ENCODE data around the gene KASH5. TPM values are rescaled to one million over a fixed set of nuclear protein-coding genes. Genes with fewer than 3 reads are reported as not detected.
"Not testable (repeated sequence)": the region's sequence is repeated elsewhere in the genome, so short reads cannot be mapped to it uniquely, and the experiment has no call there.

KASH5 gene
- total RNA-seq, 1 donor from 2014 or later = not detected

GRCh38 chr19:49447485-49448431 lies 59.7 kb downstream of the KASH5 start:
- FAIRE-seq = no peak
- DNase-seq (ENCODE audit: low spot score in 2 of 2) = no peak

- no peak for DNase-seq (ENCODE audit: low spot score in 2 of 2)
- FAIRE-seq = no peak
These were observed 60.4 kb downstream of the KASH5 start for GRCh38 chr19:49448432-49448786.

GRCh38 chr19:49450405-49450804 lies 62.4 kb downstream of the KASH5 start:
- DNase-seq (ENCODE audit: low spot score in 2 of 2) = no peak
- no peak for FAIRE-seq

DNA sequence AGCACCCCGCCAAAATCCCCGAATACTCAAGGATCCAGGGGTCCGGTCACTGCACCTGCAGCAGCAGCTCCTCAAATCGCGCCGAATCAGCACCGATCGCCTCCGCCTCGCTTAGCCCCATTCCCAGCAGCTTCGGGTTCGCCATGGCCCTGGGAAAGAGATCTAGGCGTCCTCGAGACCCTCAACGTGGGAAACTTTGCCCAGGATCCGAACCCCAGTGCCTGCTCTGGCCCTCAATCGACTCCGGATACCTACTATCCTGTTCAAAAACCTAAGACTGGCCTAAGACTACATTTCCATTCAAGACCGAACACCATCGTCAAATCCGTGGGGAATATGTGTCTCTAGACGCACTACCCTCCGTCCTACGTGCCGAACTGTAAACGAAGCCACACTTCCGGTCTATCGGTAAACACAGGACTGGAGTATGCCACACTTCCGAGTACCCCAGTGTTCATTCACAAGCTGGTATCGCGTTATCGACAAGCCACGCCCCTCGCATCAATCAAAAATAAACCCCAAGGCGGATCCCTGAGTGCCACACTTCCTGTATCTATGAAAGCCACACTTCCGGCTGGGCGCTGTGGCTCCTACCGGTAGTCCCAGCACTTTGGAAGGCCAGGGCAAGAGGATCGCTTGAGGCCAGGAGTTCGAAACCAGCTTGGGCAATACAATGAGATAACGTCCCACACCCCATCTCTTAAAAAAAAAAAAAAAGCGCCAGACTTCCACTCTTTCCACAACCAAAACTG lies 63.6 kb downstream of the KASH5 start, which contains the start of gene PIH1D1:
Gene PIH1D1, minus strand, starts transcription at position 385 of the 752 bp plus-strand sequence. Its CDS starts 240 bp downstream, at position 145.
- DNase-seq (ENCODE audit: low spot score in 2 of 2) = peak; percentile 81 to 90
- FAIRE-seq = no peak

DNA sequence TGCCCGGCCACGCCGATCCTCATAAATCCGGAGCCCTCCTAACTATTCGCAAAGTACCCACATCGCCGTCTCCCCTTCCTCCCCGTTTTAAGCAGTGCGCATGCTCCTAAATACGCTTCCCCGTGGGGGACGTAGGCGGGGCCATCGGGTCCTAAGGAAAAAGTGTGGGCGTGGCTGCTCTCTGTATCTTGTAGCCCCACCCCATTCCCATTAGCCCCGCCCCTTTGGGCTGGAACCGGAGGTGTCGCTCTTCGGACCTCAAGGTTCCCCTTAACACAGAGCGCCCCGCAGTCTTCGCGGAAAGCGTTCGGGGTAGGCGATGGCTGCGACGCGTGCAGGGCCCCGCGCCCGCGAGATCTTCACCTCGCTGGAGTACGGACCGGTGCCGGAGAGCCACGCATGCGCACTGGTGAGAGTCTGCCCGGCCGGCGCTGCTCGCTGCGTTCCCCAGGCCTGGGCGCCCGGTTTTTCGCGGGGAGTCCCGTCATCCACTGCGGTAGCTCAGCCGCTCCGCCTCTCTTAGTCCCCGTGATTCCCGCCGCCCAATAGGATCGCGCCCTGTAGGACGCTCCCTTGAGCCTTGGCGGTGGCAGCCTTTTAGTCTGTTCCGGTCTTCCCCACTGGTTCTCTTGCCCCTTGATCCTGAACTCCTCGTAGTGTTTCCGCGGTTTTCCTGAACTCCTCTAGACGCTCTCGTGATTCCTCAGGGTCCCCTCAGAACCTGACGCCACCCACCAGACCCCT lies 65.1 kb downstream of the KASH5 start, which contains the start of gene ALDH16A1:
Gene ALDH16A1, plus strand, starts transcription at position 213 of the 744 bp plus-strand sequence. Its CDS starts 107 bp downstream, at position 320.
- peak; percentile 93 to 98 for DNase-seq (ENCODE audit: low spot score in 2 of 2)
- no peak for FAIRE-seq

DNA sequence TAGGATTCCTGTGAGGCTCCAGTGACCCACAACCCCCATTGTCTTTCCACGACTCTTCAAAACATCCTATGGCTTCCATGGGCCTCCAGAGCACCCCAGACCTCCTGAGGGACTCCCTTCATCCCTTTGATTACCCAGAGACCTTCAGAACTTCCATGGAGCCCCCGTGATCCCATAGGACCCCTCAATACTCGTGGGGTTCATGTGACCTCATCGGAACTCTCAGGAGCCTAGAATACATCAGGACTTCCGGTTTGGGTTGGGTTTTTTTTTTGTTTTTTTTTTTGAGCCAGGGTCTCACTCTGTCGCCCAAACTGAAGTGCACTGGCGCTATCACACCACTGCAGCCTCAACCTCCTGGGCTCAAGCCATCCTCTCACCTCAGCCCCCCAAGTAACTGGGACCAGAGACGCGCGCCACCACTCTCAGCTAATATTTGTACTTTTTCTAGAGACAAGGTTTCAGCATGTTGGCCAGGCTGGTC lies 65.8 kb downstream of the KASH5 start:
- no peak for FAIRE-seq
- no peak for DNase-seq (ENCODE audit: low spot score in 2 of 2)

GRCh38 chr19:49455773-49456172 lies 67.7 kb downstream of the KASH5 start:
- FAIRE-seq (no peak), DNase-seq (ENCODE audit: low spot score in 2 of 2) (no peak)

- FAIRE-seq (no peak), DNase-seq (ENCODE audit: low spot score in 2 of 2) (no peak)
These were observed 68.3 kb downstream of the KASH5 start for GRCh38 chr19:49456326-49456725.

DNA sequence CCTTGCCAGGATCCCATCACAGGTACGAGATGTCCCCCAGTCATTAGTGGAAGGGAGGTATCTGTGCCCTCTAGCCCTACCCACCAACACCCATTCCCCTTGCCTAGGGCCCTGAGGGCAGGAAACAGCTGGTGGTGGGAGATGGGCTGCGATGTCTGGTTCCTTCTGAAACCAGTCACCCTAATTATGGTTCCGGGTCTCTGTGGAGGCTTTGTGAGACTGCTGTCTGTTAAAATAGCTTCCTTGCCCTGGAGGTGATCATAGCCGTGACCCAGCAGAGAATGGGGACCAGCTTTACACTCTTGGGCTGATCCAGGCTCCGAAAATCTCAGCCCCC lies 70.5 kb downstream of the KASH5 start:
- FAIRE-seq (no peak), DNase-seq (ENCODE audit: low spot score in 2 of 2) (no peak)

DNA sequence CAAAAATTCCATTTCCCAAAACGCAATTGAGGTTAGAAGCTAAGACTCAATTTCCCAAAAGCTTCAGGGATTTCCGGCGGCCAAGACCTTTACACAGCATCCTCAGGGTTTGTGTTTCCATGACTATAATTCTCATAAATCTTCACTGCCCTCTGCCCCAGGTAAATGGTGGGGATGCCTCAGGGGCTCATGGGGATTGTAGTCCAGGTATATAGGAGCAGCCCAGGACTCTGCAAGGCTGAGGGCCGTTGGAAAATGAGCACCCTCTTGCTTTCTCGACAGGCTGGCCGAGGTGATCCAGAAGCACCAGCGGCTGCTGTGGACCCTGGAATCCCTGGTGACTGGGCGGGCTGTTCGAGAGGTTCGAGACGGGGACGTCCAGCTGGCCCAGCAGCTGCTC lies 71.3 kb downstream of the KASH5 start:
- FAIRE-seq (no peak), DNase-seq (ENCODE audit: low spot score in 2 of 2) (no peak)

- not testable (repeated sequence) for DNase-seq (ENCODE audit: low spot score in 2 of 2); FAIRE-seq
These were observed 73.1 kb downstream of the KASH5 start for GRCh38 chr19:49461130-49461529.

GRCh38 chr19:49461656-49462055 lies 73.6 kb downstream of the KASH5 start:
- no peak for FAIRE-seq
- no peak for DNase-seq (ENCODE audit: low spot score in 2 of 2)

DNA sequence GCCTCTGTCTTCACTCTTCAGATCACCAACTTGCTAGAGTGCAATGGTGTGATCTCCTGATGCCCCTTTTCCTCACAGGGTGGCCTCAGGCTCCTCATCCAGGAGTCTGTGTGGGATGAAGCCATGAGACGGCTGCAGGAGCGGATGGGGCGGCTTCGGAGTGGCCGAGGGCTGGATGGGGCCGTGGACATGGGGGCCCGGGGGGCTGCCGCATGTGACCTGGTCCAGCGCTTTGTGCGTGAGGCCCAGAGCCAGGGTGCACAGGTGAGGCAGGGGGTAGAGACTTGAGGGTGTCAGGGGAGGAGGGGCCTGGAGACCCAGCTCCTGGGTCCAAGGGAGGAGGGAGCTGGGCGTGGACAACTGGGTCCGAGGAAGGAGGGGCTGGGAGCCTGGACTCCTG lies 74.4 kb downstream of the KASH5 start:
- DNase-seq (ENCODE audit: low spot score in 2 of 2) (no peak), FAIRE-seq (no peak)

GRCh38 chr19:49463960-49464740 lies 76.1 kb downstream of the KASH5 start:
- FAIRE-seq (no peak), DNase-seq (ENCODE audit: low spot score in 2 of 2) (no peak)

GRCh38 chr19:49465371-49465770 lies 77.3 kb downstream of the KASH5 start:
- FAIRE-seq = no peak
- no peak for DNase-seq (ENCODE audit: low spot score in 2 of 2)

Other genes with a start within 250 kb of the KASH5 start
- 0.41 TPM for gene HRC, start 232.9 kb upstream of the KASH5 start, total RNA-seq
- 4.1 TPM for gene TRPM4, start 230.5 kb upstream of the KASH5 start, total RNA-seq
- gene SLC6A16, start 63.1 kb upstream of the KASH5 start, total RNA-seq = not detected
- gene CD37, start 52.8 kb upstream of the KASH5 start, total RNA-seq = 0.82 TPM
- gene TEAD2, start 25.8 kb upstream of the KASH5 start, total RNA-seq = 5.3 TPM
- gene DKKL1, start 24.4 kb upstream of the KASH5 start, total RNA-seq = 1.2 TPM
- not detected for gene PTH2, start 35.2 kb downstream of the KASH5 start, total RNA-seq
- gene GFY, start 37.1 kb downstream of the KASH5 start, total RNA-seq = not detected
- gene SLC17A7, start 53.3 kb downstream of the KASH5 start, total RNA-seq = 13.9 TPM
- gene PIH1D1, start 63.6 kb downstream of the KASH5 start, total RNA-seq = 60.7 TPM
- gene ALDH16A1, start 65.0 kb downstream of the KASH5 start, total RNA-seq = 11.8 TPM
- 0.41 TPM for gene FLT3LG, start 86.0 kb downstream of the KASH5 start, total RNA-seq
- gene RPL13A, start 99.4 kb downstream of the KASH5 start, total RNA-seq = 2,981 TPM
- 4,137 TPM for gene RPS11, start 108.2 kb downstream of the KASH5 start, total RNA-seq
- 13.0 TPM for gene FCGRT, start 124.4 kb downstream of the KASH5 start, total RNA-seq
- gene RCN3, start 139.8 kb downstream of the KASH5 start, total RNA-seq = 2.4 TPM
- gene NOSIP, start 192.3 kb downstream of the KASH5 start, total RNA-seq = 33.4 TPM
- 0.41 TPM for gene PRRG2, start 193.1 kb downstream of the KASH5 start, total RNA-seq
- 5.7 TPM for gene PRR12, start 202.9 kb downstream of the KASH5 start, total RNA-seq